GM19468 (cell line): ENCODE results near the gene RBMS3.

Source experiments
- ATAC-seq: cut with Tn5 transposase; IDR thresholded peaks from one replicate; pipeline ENCODE4 v1.9.1; 2021; ENCODE audit warnings: mild to moderate bottlenecking, moderate library complexity, moderate number of reproducible peaks; ENCODE audit not compliant: unreplicated experiment; ENCODE audit errors: extremely low read depth

Gene RBMS3

GRCh38 chr3:29694783-29695182 is 413.9 kb downstream of the RBMS3 start:
- no peak for ATAC-seq

GRCh38 chr3:29695201-29695600 is 414.3 kb downstream of the RBMS3 start:
- no peak for ATAC-seq

DNA sequence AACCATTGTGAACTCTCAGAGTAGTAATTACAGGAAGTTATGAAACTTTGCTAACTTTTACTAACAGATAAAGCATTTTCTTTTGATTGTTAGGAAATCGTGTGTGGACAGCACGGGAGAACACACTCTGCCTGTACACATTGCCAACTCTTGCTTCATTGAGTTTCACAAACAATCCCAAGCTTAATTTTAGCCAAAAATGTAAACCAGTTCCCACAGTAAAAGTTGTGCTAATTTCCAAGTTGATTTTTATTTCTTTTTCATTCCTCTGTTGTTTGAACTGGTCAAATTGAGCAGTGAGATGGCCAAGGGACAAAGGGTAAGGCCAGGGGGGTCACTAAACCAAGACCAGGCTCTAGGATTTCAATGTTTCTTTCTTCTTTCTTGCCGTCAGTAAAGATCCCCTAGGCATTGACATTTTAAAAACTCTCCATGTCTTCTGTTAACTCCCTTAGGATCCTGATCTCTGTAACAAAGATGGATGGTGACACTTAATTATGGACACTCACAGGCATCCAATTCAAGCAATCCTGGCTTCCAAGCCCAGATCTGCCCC is 414.9 kb downstream of the RBMS3 start:
- ATAC-seq: no peak

DNA sequence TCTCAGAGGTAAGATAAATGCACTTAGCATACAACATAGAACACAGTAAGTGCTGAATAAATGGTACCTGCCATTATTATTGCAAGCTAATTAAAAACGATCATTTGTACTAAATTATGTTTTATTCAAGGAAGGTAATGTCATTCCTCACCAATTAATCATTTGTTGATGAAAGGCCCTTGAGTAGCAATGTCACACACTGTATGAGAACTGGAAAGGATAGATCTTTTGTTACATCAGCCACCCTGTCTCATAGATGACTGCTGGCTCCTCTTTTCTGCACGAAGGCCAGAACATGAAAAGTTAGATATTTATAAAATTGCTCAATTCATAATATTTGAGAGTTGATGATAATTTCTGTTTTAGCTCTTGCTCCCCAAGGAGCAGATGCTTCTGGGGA is 415.4 kb downstream of the RBMS3 start:
- no peak for ATAC-seq

DNA sequence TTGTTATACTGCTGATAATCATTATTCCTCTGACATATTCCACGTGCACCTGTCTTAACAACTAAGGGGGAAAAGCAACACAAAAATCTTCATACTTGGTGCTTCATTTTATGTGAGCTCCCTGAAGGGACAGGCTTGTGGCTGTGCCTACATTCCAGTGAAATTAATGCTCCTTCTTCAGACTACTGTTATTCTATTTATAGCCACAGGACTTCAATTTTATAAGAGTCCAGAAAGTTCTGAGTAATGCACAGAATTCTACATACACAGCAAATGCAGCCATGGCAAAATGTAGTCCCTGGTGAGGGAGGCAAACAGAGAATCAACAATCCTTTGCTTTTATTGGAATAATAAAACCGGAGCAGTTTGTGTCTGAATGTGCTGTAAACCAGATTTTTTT is 417.1 kb downstream of the RBMS3 start:
- no peak for ATAC-seq

DNA sequence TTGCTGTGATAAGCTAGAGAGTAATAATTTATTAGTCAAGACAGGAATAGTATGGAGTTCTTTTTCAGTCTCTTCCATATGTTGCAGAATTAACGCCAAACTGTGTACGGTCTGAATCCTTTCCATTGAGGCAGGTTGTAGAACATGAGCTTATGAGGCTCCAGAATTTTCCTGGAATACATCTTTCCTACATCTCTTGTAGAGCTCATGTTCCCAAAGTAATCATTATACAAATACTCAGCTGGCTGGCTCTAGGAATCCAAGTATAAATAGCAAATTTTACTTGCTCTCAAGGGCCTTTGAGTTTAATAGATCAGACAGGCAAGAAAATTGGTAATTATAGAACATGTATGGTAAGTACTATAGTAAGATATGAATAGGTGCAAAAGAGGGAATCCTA is 419.4 kb downstream of the RBMS3 start:
- ATAC-seq: no peak

- no peak for ATAC-seq
These were observed 420.6 kb downstream of the RBMS3 start for GRCh38 chr3:29701326-29701983.

DNA sequence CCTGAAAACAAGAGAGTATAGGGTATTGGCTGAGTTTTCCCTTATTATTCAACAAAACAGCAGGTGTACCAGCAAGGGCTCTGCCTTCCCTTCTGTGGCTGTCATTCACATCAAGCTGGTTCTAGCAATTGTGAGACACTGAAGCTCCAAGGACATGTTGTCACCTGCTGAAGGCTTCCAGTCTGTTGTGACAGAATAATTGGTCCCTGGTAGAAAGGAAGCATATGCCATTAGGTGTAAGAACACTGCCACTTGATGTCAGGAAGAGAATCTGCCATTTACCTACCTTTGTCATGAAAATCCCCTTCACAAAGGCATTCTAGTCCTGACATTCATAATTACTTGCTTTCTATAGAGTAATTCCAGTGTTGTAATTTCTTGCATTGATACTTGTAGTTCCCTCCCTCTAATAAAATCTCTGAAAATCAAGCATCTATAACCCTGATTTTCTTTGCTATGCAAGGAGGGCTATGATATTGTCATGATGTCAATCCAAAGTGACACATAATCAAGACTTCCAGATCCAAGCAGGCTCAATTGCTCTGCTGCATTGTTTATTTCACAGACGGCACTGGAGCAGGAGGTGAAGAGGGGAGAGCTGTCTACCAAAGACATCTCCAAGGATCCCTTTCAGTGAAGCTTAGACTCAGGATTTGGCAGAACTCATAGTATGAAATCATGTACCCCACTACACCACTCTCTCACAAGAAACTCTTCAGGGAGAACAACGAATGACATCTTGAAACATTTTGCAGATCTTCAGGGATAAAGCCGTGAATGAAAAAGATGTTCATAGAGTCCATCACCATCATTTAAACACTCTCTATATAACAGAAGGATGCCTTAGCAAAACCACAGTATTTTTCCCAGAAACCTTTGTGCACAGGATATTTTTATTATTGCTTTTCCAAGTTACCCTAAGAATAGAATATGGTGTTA is 425.3 kb downstream of the RBMS3 start:
- no peak for ATAC-seq

DNA sequence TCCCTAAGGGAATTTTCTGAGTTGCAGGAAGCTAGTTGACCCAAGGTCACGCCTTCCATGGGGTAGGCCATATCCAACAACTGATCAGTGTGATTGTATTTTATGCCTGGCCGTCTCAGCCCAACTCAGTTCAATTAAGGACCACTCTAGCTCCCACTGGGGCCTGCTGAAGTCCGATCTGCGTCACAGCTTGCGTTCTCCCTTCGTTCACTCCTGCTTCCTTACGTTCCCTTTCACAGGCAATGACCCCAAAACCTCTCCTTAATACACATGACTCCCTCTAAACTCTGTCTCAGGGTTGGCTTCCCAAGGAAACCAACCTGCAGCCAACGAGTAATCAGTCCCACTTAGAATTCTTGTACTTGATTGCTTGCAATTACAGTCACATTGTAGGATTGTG is 428.0 kb downstream of the RBMS3 start:
- no peak for ATAC-seq

GRCh38 chr3:29711255-29711771 is 430.4 kb downstream of the RBMS3 start:
- ATAC-seq: no peak

DNA sequence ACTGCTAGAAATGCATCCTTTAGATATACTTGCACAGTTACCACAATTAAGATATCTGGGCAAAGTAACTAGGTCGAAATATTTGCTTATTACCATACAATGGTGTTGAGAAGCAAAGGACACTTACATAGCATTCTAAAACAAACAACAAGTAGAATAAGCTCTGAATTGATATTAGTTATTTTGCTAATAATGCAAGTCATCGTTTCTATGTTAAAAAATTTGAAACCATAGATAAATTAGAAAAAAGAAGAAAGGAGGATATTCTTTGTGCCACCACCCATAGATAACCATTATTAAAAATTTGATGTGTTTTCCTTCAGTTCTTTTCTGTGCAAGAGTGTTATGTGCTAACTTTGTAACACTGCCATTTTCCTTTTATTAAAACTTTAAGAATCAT is 435.3 kb downstream of the RBMS3 start:
- ATAC-seq: no peak

- ATAC-seq: no peak
These were observed 437.8 kb downstream of the RBMS3 start for GRCh38 chr3:29718661-29719065.

DNA sequence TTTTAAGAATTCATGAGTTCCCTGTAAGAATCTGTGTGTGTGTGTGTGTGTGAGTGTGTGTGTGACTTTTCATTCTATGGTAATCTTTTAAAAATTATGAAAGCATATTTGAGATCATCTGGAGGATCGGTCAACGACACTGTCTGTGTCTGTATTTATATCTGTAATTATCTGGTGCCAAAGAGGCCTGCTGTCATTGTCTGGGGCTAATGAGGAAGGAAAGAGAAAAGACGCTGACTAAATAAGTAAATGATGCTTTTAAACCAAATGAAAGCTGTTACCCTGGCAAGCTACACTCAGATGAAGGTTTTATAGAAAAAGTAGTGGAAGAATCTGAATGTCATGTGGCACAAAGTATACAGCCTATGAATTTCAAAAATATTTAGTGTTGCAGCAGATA is 439.8 kb downstream of the RBMS3 start:
- ATAC-seq: no peak

DNA sequence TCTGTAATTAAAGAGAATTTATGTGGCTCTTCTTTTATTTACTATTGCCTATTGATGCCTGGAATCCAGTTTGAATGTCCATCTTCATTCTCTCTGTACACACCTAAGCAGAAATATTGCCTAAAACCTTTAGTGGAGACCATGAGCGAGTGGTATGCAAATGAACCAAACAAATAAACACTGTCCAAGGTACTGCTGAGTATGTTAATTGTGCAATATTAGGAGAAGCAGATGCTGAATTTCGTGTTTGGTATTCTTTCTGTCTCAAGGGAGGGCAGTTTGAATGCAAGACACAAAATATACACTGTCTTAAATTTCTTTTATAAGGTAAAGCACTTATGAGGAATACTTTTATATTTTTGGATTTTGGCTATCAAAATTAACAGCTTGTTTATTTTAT is 440.9 kb downstream of the RBMS3 start:
- no peak for ATAC-seq

DNA sequence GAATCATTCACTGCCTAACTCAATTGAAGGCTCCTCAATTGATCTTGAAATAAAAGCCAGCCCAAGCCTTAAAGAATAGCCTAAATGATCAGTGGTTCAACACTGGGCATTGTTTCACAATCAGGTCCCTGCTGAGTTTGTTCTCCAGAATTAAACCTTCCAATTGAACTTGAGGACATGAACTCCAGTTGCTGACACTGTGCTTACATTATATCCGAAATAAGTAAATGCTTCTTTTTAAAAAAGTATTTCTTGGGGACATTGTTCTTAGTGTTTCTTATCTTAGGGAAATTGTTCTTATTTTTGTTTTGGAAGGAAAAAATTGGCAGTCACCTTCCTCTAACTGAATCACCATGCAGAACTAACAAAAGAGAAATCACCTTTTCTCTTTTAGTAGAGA is 450.2 kb downstream of the RBMS3 start:
- no peak for ATAC-seq

GRCh38 chr3:29741231-29741630 is 460.4 kb downstream of the RBMS3 start:
- no peak for ATAC-seq

DNA sequence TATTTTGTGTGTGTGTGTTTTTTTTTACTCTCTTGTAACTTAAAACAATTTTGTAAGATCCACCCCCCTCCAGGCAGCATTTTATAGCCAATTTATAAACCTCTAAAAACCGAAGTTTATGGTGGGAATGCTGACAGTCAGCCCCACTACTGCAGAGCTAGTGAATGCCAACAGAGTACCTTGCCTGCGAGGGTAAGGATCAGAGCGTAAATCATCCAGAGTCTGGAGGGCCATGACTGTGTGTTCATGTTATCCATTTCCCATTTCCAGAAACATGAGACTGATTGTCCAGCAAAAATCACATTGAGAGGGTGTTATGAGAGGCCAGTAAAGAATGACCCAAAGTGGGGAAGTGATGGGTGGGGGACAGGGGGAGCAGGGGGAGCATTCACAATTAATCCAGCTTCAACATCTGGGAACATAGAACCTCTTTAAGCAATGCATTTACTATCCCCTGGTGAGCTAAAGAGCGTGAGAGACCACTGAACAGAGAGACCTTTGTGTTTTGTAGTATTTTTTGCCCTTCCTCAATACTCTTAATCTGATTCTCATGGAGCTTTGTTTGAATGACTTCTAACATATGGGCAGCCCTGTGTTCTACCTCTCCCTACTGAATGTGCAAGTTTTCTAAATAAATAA is 464.5 kb downstream of the RBMS3 start:
- no peak for ATAC-seq

- ATAC-seq: no peak
These were observed 465.4 kb downstream of the RBMS3 start for GRCh38 chr3:29746163-29746760.

- no peak for ATAC-seq
These were observed 467.1 kb downstream of the RBMS3 start for GRCh38 chr3:29747991-29748390.

DNA sequence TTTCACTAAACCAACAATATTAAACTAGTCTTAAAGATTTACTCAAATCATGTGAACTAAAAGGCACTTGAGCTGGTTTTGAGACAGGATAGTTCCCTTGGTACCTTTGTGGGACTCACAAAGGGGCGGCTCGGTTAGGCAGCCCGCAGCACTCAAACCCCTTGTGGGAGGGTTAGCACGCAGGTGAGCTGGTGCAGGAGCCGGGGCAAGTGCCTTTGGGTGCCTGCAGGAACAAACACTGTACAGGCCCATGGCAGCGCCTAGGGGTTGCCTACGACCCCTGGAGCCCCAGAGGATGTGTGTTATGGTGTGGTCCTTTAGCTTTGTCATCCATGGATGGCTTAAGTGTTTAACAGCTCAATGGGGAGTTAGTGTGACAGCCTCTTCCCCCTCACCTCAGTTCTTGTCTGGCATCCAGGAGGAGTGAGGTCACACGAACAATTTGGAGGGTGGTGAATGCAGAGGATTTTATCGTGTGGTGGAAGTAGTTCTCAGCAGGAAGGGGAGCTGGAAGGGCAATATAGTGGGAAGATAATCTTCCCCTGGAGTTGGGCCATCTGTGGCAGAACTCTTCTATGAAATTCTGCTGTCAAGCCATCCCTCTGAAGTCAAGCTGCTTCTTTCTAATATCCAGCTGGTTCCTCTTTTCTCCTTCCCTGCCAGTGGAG is 470.9 kb downstream of the RBMS3 start:
- ATAC-seq: no peak
